Neural crest cell (in vitro differentiated cells): ENCODE measurements around the gene P2RX3. TPM values are rescaled to one million over a fixed set of nuclear protein-coding genes. Genes with fewer than 3 reads are reported as not detected.

Source experiments
- DNase-seq: peaks from one replicate; pipeline ENCODE4 v3.0.0; 2021; ENCODE audit warnings: low read depth, mixed read lengths, low spot score
- H3K27ac Mint-ChIP-seq: one replicate; pipeline ENCODE4 v1.8.0; 2021; ENCODE audit warnings: mild to moderate bottlenecking, mixed read lengths; ENCODE audit not compliant: unreplicated experiment
- H3K27me3 Mint-ChIP-seq: 2 replicates; pipeline ENCODE4 v1.8.0; 2021; ENCODE audit warnings: low read depth, mild to moderate bottlenecking, mixed read lengths
- H3K36me3 Mint-ChIP-seq: 2 replicates; pipeline ENCODE4 v1.8.0; 2021; ENCODE audit warnings: low read depth, mild to moderate bottlenecking, mixed read lengths
- H3K4me1 Mint-ChIP-seq: 2 replicates; pipeline ENCODE4 v1.8.0; 2021; ENCODE audit warnings: mixed read lengths
- H3K4me3 Mint-ChIP-seq: one replicate; pipeline ENCODE4 v1.8.0; 2021; ENCODE audit warnings: mild to moderate bottlenecking, mixed read lengths
- H3K9me3 Mint-ChIP-seq: 2 replicates; pipeline ENCODE4 v1.8.0; 2021; ENCODE audit warnings: mixed read lengths
- total RNA-seq: library from RNA; stranded (reverse); gene quantifications from 2 replicates; pipeline ENCODE4 v1.2.1, GENCODE V29; 2021
- TF ChIP-seq, protein P1 (sequence below): fragments of 200-600 bp; sonication (generic); conservative IDR thresholded peaks from 2 replicates; pipeline ENCODE4 v1.5.0; 2021; ENCODE audit warnings: antibody characterized with exemption, mild to moderate bottlenecking

Gene P2RX3
- total RNA-seq, 1 donor from 2014 or later: 14.3 TPM

DNA sequence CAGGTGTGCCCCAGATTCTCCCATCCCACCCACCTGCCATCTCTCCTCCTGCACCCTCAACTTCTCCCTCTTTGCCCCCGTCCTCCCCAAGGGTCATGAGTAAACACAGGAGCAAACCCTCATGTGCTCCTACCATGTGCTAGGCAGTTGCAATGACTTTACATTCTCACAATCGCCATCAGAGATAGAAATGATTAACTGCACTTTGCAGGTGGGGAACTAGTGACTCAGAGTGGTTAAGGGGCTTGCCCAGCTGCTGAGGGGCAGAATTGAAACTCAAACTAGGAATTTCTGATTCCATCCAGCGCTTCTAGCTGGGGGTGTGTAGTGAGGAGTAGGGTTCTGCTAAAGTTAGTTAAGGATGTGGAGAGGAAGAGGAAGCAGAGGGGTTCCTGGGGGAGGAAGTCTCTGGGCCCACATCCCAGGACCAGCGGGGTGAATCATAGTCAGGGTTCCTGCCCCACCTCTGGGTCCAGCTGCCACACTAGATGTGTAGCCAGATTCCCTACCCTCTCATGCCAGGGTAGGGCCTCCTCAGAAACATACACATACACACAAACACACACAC lies 68.3 kb downstream of the P2RX3 start:
- TF ChIP-seq, protein P1, sequence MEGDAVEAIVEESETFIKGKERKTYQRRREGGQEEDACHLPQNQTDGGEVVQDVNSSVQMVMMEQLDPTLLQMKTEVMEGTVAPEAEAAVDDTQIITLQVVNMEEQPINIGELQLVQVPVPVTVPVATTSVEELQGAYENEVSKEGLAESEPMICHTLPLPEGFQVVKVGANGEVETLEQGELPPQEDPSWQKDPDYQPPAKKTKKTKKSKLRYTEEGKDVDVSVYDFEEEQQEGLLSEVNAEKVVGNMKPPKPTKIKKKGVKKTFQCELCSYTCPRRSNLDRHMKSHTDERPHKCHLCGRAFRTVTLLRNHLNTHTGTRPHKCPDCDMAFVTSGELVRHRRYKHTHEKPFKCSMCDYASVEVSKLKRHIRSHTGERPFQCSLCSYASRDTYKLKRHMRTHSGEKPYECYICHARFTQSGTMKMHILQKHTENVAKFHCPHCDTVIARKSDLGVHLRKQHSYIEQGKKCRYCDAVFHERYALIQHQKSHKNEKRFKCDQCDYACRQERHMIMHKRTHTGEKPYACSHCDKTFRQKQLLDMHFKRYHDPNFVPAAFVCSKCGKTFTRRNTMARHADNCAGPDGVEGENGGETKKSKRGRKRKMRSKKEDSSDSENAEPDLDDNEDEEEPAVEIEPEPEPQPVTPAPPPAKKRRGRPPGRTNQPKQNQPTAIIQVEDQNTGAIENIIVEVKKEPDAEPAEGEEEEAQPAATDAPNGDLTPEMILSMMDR: no peak
- Mint-ChIP-seq H3K4me3 (no peak overlapping the region), H3K9me3 (no peaks in the 10 kb centered on the region), H3K27me3 (peaks cover 6% of the 10 kb centered on the region), H3K27ac (no peak overlapping the region), H3K36me3 (peaks cover 19% of the 10 kb centered on the region), H3K4me1 (no peaks in the 10 kb centered on the region)
- DNase-seq: no peak

DNA sequence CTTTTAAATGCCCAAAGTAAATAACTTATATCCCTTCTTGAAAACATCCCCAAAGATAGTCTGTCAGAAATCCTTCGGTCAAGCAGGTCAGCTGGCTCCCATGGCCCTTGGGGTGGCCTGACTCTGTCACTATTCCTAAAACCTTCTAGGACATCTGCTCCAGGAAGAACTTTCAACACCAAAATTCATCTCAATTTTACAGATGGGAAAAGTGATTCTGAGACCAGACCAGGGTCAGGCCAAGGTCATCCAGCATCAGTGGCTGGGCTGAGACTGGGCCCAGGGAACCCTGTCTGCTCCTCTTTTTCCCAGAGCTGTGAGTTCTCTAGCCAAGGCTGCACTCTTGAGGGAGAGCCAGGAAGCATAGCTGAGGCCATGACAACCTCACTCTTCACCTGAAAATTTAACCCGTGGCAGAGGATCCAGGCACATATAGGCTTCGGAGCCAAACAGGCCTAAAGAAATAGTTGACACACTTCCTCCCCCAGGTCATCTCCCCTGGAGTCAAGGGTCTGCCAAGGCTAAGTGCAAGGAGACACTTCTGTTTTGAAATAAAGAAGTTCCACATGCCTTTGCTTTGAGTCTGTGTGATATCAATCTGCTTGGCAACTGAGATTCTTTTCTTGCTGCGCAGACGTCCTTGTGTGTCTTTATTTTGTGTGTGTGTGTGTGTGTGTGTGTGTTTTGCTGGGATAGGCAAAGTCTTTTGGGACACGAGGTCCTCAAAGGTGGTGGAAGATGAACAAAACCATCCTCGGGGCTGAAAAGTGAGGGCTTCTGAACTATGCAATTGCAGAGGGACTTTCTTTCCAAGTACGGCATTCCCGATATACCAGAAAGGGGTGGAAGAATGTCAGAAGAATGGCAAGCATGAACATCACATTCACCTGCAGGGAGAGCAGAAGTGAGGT lies 69.1 kb downstream of the P2RX3 start:
- TF ChIP-seq, protein P1: no peak
- no peak overlapping the region for H3K27ac Mint-ChIP-seq
- no peaks in the 10 kb centered on the region for H3K9me3 Mint-ChIP-seq
- peaks cover 19% of the 10 kb centered on the region for H3K36me3 Mint-ChIP-seq
- H3K27me3 Mint-ChIP-seq: peaks cover 6% of the 10 kb centered on the region
- DNase-seq: no peak
- no peak overlapping the region for H3K4me3 Mint-ChIP-seq
- no peaks in the 10 kb centered on the region for H3K4me1 Mint-ChIP-seq

DNA sequence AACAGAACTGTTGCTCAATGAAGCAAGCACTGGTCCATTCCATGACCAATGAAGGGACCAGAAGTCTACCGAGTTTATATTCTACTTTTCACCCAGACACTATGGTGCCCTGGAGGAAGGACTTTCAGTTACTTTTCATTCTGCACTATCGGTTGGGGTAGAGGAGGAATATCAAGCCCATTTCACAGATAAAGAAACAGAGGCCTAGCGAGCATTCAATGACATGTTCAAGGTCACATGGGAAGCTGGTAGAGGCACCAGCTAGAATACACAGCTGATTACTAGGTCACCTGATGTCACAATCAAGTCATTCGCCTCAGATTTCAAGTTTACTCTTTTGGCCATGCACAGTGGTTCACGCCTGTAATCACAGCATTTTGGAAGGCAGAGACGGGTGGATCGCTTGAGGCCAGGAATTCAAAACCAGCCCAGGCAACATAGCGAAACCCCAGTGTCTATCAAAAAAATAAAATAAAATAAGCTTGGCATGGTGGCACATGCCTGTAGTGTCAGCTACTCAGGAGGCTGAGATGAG lies 69.9 kb downstream of the P2RX3 start:
- TF ChIP-seq, protein P1: no peak
- H3K36me3 Mint-ChIP-seq: peaks cover 19% of the 10 kb centered on the region
- H3K9me3 Mint-ChIP-seq: no peaks in the 10 kb centered on the region
- H3K27ac Mint-ChIP-seq: no peak overlapping the region
- H3K27me3 Mint-ChIP-seq: no peaks in the 10 kb centered on the region
- H3K4me3 Mint-ChIP-seq: no peak overlapping the region
- H3K4me1 Mint-ChIP-seq: no peaks in the 10 kb centered on the region
- no peak for DNase-seq

DNA sequence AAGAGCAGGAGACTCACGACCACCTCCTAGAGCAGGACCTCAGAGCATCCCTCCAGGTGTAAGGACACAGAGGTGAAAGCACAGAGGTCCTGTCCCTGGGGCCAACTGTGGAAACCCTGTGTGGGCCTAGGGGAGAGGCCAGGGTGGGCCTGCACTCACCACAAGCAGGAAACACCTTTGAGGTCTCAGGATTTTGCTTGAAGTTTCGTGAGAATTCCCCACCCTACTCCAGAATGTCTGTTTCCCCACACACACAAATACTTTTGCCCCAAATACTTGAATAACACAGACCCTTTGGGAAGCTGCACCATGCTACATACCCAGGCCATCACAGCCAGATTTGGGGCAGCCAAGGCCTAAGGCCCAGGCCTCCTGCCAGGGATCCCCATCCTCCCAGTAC lies 70.6 kb downstream of the P2RX3 start:
- DNase-seq: no peak
- Mint-ChIP-seq H3K4me1 (no peaks in the 10 kb centered on the region), H3K27ac (no peak overlapping the region), H3K27me3 (no peaks in the 10 kb centered on the region), H3K9me3 (no peaks in the 10 kb centered on the region), H3K4me3 (no peak overlapping the region), H3K36me3 (peaks cover 21% of the 10 kb centered on the region)
- TF ChIP-seq, protein P1: no peak

DNA sequence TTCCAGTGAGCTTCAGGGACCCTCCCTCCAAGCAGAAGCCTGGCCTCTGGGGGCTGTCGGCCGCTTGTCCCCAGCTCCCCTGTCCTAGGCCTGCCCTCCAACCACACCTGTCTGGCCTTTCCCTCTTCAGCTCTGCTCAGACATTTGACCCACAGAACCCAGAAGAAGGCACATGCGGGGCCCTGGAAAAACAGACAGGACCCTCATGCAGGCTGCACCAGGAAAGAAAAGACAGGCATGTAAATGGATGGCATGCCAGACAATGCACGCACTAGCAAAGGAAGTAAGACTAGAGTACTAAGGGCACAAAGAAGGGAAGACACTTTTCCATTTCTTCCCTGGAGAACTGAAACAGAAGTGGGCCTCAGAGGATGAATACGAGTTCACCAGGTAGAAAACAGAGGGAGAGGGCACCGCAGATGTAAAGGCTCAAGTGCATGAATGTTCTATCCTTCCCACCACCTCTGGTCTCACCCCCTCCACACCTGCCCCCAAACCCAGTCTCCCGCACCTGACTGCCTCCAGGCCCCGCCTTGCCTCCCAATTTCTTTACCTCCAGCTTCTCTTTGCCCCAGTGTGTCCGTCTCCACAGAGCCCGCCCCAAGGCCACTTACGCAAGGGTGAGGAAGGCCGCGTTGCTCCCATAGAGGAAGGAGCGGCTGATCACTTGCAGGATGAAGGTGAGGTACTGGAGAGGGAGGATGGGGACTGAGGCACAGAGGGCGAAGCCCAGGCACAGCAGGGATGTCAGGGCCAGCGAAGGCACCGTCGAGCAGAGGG lies 71.4 kb downstream of the P2RX3 start:
- no peaks in the 10 kb centered on the region for H3K9me3 Mint-ChIP-seq
- peaks cover 22% of the 10 kb centered on the region for H3K36me3 Mint-ChIP-seq
- no peak overlapping the region for H3K4me3 Mint-ChIP-seq
- H3K27me3 Mint-ChIP-seq: no peaks in the 10 kb centered on the region
- DNase-seq: no peak
- no peaks in the 10 kb centered on the region for H3K4me1 Mint-ChIP-seq
- TF ChIP-seq, protein P1: no peak
- no peak overlapping the region for H3K27ac Mint-ChIP-seq
